ENCODE results near the gene PCNX2. TPM values are rescaled to one million over a fixed set of nuclear protein-coding genes. Genes with fewer than 3 reads are reported as not detected.

Gene PCNX2
- total and polyA plus RNA-seq, 2 of the 8 experiments (the other 6 are each of a cell fraction or from before 2014, with no cell fraction given) = 46.1 to 57.6 TPM

DNA sequence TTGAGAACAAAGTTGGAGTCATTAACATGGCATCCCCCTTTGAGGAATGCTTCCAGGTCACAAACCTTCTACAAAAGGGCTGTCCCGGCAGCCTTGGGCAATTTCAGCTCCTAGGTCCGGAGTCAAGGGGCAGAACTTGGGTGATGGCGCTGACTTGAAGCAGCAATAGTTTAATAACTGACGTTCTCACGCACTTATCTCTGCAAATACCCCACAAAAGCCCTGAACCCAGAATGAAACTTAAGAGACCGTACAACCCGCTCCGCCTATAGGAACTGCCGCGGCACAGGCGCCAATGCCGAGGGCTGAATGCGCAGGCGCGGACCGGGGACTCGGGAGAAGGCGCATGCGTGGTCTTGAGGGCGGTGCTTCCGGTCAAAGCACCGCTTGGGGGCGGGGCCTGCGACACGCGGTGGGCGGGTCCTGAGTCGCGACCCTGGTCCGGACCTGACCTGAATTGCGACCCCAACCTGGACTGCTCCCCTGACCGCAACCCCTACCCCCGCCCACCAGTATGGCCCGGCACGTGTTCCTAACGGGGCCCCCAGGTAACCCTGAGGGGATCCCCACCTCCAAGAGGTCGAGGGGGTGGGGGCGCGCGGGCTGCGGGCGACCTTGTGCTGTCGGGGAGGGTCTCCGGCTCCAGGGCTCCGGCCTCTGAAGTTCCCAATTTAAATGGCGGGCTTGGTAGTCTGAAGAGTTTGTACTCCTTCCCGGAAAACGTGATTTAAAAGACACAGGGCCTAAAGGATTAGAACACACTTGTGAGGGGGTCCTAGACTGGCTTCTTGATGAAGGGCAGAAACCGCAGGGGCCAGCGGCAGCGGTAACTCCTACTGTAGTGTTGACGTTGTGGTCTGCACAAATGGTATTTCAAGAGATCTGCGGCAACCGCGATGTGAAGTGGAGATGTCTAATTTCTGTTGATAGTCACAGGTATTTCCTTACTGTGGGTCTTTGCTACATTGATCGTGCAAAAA, 345.0 kb downstream of the PCNX2 start, which contains the start of gene NTPCR (continued):
- TF ChIP-seq NANOG (IDR thresholded peaks at IDR 0.05; ENCODE audit: insufficient read depth, low read depth, low read length, poor library complexity, severe bottlenecking) (no peak), BCL11A (IDR thresholded peaks at IDR 0.05; ENCODE audit: low read depth in 2 of 2, low read length in 2 of 2) (no peak), CHD1 (IDR thresholded peaks at IDR 0.05; ENCODE audit: low read depth, low read length) (no peak), POU5F1 (IDR thresholded peaks at IDR 0.05; ENCODE audit: low read depth, low read length) (no peak), TBP (IDR thresholded peaks at IDR 0.05; ENCODE audit: low read depth, low read length) (peak; percentile 75), SAP30 (IDR thresholded peaks at IDR 0.05; ENCODE audit: insufficient read depth, insufficient replicate concordance, low read length) (no peak), CBX8 (IDR thresholded peaks at IDR 0.05; ENCODE audit: borderline replicate concordance, low read depth, low read length) (no peak), KDM4A (IDR thresholded peaks at IDR 0.05; ENCODE audit: low read depth, low read length, severe bottlenecking) (peak; percentile 72), BACH1 (IDR thresholded peaks at IDR 0.05; ENCODE audit: low read length) (no peak), RAD21 (IDR thresholded peaks at IDR 0.05 in 1 of 2, conservative IDR thresholded peaks at IDR 0.05 in 1 of 2; ENCODE audit: low read depth in 2 of 2, low read length in 2 of 2) (peak in 1 of 2 experiments; percentile 3; a peak in 1 of 4 replicates), SUZ12 (IDR thresholded peaks at IDR 0.05; ENCODE audit: low read length) (no peak), JUN (IDR thresholded peaks at IDR 0.05; ENCODE audit: low read depth, low read length) (no peak), RNF2 (IDR thresholded peaks at IDR 0.05; ENCODE audit: borderline replicate concordance, low read depth, low read length, missing control alignments, poor library complexity, severe bottlenecking) (no peak), NRF1 (IDR thresholded peaks at IDR 0.05; ENCODE audit: low read depth, low read length) (peak; percentile 48), SIX5 (IDR thresholded peaks at IDR 0.05; ENCODE audit: low read depth, low read length) (no peak), KDM1A (IDR thresholded peaks at IDR 0.05; ENCODE audit: borderline replicate concordance, low read length) (no peak), SP4 (IDR thresholded peaks at IDR 0.05; ENCODE audit: low read length) (no peak), TEAD4 (IDR thresholded peaks at IDR 0.05; ENCODE audit: low read depth, low read length) (peak; percentile 70), TAF1 (IDR thresholded peaks at IDR 0.05; ENCODE audit: low read depth, low read length) (peak; percentile 78), GABPA (IDR thresholded peaks at IDR 0.05; ENCODE audit: borderline replicate concordance, insufficient read depth, low read length) (no peak)
- TF ChIP-seq, protein P1, sequence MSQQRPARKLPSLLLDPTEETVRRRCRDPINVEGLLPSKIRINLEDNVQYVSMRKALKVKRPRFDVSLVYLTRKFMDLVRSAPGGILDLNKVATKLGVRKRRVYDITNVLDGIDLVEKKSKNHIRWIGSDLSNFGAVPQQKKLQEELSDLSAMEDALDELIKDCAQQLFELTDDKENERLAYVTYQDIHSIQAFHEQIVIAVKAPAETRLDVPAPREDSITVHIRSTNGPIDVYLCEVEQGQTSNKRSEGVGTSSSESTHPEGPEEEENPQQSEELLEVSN (IDR thresholded peaks at IDR 0.05) = no peak
- TF ChIP-seq, protein P2, sequence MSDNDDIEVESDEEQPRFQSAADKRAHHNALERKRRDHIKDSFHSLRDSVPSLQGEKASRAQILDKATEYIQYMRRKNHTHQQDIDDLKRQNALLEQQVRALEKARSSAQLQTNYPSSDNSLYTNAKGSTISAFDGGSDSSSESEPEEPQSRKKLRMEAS (IDR thresholded peaks at IDR 0.05) = peak; percentile 85
